ENCODE data around the gene LCN12.
A peak's percentile ranks its signal among the peaks of the same experiment; 100 is the strongest.
"Not testable (repeated sequence)": the region's sequence is repeated elsewhere in the genome, so short reads cannot be mapped to it uniquely, and the experiment has no call there.

Gene LCN12

DNA sequence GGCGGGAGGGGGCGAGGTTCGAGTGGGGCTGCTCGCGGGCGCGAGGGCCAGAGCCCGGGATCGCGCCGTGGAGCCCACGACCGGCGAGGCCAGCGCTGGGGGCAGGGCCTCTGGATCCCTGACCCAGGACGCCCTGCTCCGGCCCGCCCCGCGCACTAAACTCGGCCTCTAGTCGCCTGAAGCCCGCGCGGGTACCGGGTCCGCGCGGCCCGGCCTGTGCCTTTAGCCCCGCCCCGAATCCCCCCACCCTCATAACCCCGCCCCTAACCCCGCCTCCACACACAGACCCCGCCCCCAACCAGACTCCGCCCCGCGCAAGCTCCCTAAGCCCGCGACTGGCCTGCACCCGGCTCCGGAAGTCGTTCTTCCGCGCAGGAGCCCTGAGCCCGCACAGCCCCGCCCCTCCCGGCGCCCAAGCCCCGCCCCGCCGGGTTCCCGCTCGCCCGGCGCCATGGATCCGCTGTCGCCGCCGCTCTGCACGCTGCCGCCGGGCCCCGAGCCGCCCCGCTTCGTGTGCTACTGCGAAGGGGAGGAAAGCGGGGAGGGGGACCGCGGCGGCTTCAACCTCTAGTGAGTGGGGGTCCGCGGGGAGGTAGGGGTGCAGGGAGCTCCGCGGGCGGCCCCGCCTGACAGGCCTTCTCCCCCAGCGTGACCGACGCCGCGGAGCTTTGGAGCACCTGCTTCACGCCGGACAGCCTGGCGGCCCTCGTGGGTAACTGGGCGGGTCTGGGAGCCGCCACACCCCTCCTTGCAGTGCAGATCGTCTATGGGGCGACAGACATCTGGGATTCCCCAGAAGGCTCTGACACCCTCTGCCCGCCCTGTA is 40.1 kb downstream of the LCN12 start, which contains the start of gene PAXX:
TSS of gene PAXX (plus strand) at position 430 of the 826 bp plus-strand sequence. CDS start at position 452, 22 bp downstream.
- peak; percentile 90 for DNase-seq (ENCODE audit: low read depth)

DNA sequence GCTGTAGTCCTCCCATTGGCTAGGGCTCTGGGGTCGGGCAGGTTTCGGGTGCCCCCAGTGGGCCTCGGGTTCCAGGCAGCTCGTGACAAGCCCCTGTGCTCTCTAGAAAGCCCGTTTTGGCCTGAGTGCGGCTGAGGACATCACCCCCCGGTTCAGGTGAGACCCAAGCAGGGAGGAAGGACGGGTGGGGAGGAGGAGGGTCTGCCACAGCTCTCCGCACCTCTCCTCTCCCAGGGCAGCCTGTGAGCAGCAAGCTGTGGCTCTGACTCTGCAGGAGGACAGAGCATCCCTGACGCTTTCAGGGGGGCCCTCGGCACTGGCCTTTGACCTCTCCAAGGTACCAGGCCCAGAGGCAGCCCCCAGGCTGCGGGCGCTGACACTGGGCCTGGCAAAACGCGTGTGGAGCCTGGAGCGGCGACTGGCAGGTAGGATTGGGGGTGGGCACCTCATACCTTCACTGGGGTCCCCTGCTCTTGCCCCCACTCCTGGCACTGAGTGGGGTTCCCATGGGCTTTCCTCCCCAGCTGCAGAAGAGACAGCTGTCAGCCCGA is 40.8 kb downstream of the LCN12 start:
- DNase-seq (ENCODE audit: low read depth) = no peak

DNA sequence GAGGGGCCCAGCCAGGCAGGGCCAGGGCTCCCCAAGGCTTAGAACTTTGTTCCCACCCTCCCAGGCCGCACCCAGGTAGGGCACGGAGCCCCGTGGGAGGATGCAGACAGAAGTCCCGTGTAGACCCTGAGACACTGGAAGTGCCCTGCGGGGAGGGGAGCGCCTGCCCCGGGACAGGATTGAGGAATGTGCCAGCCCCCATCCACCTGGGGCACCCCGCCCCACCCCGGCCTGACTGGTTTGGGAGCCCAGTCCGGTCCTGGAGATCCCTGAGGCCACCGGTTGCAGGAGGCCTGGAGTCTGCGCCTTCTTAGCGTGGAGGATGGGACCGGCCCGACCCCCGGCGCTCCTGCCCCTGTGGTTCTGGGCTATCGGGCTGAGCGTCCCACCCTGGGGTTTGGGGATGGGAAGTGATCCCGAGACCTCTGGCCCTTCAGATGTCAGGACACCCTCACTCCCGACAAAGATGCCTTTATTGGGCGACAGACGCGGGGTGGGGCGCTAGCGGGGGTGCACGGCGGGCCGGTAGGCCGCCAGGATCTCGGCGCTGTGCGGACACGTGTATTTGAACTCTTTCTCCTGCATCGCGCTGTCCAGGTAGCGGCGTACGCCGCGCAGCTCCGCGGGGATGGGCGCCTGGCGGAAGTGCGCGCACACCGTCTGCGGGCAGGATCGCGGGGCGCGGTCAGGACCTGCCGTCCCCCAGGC is 42.3 kb downstream of the LCN12 start:
- no peak for DNase-seq (ENCODE audit: low read depth)

DNA sequence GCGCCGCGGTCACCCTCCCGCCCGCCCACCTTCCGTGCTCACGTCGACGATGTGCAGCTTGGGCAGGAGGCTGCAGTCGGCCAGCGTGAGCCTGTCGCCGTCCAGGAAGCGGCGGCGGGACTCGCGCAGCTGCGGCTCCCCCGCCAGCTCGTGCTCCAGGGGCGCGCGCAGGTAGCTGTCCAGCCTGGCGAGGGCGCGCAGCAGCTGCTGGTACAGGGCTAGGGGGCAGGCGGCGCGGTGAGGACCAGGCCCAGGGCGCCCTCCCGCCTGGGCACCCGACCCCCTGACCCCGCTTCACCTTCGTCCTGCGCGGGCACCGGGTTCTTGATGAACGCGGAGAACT is 42.8 kb downstream of the LCN12 start:
- DNase-seq (ENCODE audit: low read depth) = no peak

DNA sequence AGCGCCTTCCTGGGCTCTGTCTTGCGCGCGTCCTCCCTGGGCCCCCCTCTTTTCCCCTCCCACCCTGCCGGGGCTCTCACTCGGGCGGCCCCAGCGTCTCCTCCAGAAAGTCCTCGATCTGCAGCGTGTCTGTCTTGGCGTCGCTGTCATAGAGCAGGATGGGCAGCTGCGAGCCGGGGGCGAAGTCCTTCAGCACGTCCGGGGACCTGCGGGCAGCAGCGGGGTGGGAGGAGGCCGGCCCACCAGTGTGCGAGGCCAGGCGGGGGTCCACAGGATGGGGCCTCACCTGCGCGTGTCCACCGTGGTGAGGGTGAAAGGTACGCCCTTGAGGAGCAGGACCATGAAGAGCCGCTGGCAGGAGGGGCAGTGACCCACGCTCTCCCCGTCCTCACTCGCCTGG is 43.3 kb downstream of the LCN12 start:
- DNase-seq (ENCODE audit: low read depth) = no peak

DNA sequence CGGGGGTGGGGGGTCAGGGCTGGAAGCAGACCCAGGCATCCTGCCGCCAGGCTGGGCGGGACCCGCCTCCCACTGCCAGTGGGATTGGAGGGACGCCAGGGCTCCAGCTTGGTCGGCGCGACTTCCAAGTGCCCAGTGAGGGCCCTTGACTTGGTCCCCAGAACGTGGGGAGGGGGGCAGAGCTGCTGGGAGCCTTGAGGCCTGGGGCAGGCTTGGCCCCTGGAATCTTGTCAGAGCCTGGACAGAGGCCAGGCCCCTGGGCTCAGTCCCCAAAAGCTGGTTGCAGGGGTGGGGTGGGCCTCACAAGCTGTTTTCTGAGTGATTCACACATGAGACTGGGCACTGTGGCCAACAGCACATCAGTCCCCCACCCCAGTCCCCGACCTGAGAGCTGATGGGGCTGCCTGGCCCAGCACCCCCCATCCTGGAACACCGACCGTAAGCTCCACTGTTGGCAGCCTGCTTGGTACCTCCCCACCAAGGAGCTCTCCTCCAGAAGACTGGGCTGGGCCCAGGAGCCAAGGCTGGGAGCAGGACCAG is 43.8 kb downstream of the LCN12 start:
- no peak for DNase-seq (ENCODE audit: low read depth)

DNA sequence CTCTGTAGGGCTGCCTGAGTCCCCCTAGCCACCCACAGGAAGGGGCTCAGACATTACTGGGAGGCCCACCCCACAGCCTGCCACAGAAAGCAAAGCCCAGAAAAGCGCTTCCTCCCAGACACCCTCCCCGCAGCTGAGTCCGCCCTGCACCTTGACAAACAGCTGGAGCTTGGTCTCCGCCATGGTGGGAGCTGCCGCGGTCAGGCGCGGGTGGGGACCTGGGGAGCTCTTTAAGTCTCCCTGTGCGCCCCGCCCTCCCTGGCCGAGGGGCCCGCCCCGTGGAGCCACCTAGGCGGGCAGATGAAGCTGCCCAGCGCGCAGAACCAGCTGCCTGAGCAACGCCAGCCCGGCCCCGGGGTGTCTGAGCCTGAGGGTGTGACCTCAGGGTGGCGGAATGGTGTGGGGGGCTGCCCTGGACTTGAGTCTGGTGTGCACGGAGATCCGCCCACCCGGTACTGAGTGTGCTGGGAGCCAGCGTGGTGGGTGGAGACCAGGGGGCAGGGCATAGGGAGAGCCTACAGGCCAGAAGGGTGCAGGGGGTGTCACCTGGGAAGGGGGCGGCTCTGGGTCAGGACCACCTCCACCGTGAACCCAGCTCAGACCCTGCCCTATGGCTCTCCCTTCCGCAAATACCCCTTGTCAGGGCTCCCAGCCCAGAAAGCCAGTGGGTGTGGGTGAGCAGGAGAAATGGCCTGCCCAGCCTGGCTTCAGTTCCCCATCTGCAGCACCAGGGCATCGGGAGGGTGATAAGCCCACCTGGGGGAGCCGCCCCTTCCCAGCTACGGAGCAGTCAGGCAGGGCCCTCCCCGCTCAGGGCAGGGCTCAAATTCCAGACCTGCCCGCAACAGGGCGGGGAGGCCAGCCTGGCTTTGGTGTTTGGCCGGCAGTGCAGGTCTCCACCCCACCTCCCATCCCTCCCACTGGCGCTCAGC is 44.6 kb downstream of the LCN12 start, which contains the start of gene CLIC3:
TSS of gene CLIC3 (minus strand) at position 208 of the 932 bp plus-strand sequence. CDS start at position 183, 25 bp downstream.
- DNase-seq (ENCODE audit: low read depth) = no peak

DNA sequence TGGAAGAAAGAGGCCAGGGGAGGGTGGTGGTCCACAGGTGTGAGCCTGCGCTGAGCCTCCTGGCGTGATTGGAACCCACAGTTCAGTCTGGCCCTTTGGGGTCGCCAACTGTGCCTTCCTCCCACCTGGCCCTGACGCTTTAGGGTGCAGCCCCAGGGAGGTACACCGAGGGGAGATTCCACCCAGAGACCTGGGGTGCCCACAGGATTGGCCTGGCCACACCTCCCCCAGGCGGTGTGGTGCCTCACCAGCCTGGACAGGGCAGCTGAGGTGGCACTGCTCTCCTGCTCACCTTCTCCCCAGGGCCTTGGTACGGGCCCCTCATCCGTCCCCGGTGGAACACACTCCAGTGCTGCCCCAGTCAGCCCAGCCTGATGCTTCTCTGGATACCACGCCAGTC is 45.3 kb downstream of the LCN12 start:
- DNase-seq (ENCODE audit: low read depth) = no peak

DNA sequence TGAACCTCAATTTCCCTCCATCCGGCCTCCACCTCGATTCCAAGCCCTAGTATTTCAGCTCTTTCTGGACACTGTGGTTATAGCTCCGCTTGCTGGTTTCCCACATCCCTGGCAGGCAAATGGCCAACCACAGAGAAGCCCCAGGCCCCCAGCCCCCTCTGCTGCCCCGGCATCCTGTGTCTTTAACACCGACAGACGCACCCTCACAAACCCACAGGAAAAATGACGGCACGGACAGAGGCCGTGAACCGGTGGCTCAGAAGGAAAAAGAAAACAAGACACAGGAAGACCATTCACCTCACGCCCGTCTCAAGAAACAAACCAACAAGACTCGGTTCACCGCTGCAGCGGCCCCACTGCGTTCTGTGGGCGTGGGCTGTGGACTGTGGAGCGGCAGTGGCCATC is 45.8 kb downstream of the LCN12 start:
- peak; percentile 32 for DNase-seq (ENCODE audit: low read depth)

DNA sequence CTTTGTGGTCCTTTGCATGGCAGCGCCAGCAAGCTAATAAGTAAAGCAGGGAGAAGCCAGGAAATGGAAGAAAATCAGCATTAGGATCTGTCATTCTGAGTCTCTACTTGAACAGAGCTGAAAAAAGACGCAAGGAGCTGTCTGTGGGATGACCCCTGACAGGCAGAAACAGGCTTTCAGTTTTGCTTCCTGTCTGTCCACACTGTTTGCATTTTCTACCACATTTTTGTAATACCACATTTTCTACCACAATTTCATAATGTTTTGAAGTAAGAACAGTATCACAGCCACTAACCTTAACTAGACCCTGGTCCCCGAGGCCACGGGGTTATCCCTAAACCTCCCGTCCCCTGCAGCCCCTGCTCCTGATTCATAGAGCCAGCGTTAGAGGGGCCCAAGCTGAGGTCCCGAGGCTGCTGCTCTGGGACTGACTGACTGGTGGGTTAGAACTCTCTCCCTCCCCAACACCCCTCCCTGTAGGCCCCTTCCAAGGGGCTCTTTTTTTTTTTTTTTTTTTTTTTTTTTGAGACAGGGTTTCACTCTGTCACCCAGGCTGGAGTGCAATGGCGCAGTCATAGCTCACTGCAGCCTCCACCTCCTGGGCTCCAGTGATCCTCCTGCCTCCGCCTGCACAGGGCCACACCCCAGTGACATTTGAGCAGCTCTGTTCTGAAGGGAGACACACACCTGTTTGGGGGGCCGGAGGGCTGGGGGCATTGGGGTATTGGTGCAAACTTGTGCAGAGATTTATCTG is 48.3 kb downstream of the LCN12 start:
- peak; percentile 93 for DNase-seq (ENCODE audit: low read depth)

DNA sequence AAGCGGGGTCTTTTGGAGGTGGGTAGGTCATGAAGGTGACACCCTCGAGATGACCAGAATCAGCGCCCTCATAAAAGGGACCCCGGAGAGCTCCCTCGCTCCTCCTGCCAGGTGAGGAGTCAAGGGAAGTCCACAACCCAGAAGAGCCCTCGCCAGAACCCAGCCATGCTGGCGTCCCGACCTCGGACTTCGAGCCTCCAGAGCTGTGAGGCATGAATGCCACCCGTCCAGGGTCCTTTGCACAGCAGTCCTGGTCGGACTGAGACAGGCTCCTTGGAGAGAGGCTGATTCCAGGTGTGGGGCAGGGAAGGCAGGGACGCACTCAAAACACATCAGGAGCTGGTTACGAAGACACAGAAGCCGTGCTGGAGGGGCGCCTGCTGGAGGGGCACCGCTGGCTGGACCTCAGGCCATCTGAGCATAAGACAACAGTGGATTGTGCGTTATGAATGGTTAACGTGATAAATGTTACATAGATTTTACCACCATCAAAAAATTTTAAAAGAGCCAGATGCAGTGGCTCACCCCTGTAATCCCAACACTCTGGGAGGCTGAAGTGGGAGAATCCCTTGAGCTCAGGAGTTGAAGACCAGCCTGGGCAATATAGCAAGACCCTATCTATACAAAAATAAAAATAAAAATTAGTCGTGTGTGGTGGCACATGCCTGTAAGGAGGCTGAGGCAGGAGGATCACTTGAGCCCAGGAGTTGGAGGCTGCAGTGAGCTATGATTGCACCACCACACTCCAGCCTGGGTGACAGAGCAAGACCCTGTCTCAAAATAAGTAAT is 50.0 kb downstream of the LCN12 start:
- no peak for DNase-seq (ENCODE audit: low read depth)

DNA sequence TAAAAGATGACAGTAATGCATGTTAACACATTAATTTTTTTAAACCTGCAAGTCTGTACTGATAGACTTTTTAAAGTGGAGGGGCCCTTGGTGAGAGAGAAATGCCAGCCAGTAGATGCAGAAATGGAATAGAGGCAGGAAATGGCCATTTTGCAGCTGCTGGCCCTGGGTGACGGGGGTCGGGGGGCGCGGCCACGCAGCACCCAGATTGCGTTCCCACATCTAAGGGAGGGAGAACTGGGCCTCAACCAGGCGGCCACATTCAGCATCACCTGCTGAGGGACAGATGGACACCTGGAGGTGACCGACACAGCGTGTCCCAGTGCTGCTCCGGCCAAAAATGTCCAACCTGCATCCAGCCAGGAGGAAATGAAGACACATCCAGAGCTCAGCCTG is 50.6 kb downstream of the LCN12 start:
- no peak for DNase-seq (ENCODE audit: low read depth)

DNA sequence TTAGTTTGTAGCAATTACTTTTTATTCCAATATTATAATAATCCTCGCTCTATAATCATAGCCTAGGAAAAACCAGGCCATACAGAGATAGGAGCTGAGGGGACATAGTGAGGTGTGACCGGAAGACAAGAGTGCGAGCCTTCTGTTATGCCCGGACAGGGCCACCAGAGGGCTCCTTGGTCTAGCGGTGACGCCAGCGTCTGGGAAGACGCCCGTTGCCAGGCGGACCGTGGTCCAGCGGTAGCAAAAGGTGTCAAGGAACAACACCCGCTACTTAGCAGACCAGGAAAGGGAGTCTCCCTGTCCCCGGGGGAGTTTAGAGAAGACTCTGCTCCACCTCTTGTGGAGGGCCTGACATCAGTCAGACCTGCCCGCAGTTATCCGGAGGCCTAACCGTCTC is 52.2 kb downstream of the LCN12 start:
- DNase-seq (ENCODE audit: low read depth) = not testable (repeated sequence)
